HL-60 (cell line): ENCODE measurements around the gene SDK1.

Experiments used
- DNase-seq, 2 experiments: peaks; one replicate each; pipeline ENCODE4 v3.0.0-alpha.2; 2010 to 2020; ENCODE audit warnings: low read depth in 1 of 2, low spot score in 1 of 2
- H3K27ac ChIP-seq: fragments of 250-450 bp; sonication (Bioruptor Pico); replicated peaks from 2 replicates; pipeline ENCODE4 v1.5.1; 2020; ENCODE audit warnings: mild to moderate bottlenecking, moderate library complexity
- H3K27me3 ChIP-seq: fragments of 250-450 bp; sonication (Bioruptor Pico); 2 replicates; pipeline ENCODE4 v1.5.1; 2021; ENCODE audit warnings: mild to moderate bottlenecking, moderate library complexity; ENCODE audit not compliant: insufficient read depth, poor library complexity, severe bottlenecking
- H3K4me3 ChIP-seq: replicated peaks from 2 replicates; pipeline ENCODE4 v1.5.1; 2011; ENCODE audit warnings: mild to moderate bottlenecking, control low read depth, low read length; ENCODE audit not compliant: insufficient read depth
- GABPA ChIP-seq: IDR thresholded peaks from 2 replicates; pipeline ENCODE4 v1.6.1; 2012; ENCODE audit warnings: low read depth
- POLR2AphosphoS5 ChIP-seq: IDR thresholded peaks from 2 replicates; pipeline ENCODE4 v1.6.1; 2012; ENCODE audit warnings: low read depth
- SPI1 ChIP-seq: IDR thresholded peaks from 2 replicates; pipeline ENCODE4 v1.6.1; 2012; ENCODE audit warnings: low read depth, mild to moderate bottlenecking, borderline replicate concordance
- TF ChIP-seq, protein P1 (sequence below): IDR thresholded peaks from one replicate; pipeline ENCODE4 v1.5.1; 2011; ENCODE audit warnings: low read length, control low read depth, inconsistent platforms; ENCODE audit not compliant: insufficient read depth
- TF ChIP-seq, protein P2 (sequence below): IDR thresholded peaks from 2 replicates; pipeline ENCODE4 v1.6.1; 2012; ENCODE audit warnings: low read depth; ENCODE audit not compliant: insufficient replicate concordance

SDK1 gene

DNA sequence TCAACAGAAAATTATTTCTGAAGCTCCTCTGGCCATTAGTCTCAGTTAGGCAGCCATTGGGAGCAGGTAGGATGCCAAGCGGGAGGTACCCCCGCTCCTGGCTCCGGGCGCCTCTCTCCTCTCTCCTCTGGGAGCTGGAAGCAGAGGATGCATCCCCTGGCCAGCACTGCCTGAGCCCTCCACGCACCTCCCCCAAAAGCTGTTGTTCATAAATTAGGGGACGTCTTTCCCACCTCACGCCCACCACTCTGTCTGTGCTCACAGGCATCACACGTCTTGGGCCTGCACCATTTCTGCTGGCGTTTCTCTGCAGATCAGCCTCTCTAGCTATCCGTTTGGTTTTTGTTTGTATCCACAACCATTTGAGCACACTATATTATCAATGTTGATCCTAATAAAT is 772.0 kb downstream of the SDK1 start:
- DNase-seq: no peak
- Histone ChIP-seq H3K27me3 (no peaks in the 10 kb centered on the region), H3K4me3 (no peak overlapping the region), H3K27ac (no peak overlapping the region)
- no peak for TF ChIP-seq POLR2AphosphoS5
- TF ChIP-seq, protein P1, sequence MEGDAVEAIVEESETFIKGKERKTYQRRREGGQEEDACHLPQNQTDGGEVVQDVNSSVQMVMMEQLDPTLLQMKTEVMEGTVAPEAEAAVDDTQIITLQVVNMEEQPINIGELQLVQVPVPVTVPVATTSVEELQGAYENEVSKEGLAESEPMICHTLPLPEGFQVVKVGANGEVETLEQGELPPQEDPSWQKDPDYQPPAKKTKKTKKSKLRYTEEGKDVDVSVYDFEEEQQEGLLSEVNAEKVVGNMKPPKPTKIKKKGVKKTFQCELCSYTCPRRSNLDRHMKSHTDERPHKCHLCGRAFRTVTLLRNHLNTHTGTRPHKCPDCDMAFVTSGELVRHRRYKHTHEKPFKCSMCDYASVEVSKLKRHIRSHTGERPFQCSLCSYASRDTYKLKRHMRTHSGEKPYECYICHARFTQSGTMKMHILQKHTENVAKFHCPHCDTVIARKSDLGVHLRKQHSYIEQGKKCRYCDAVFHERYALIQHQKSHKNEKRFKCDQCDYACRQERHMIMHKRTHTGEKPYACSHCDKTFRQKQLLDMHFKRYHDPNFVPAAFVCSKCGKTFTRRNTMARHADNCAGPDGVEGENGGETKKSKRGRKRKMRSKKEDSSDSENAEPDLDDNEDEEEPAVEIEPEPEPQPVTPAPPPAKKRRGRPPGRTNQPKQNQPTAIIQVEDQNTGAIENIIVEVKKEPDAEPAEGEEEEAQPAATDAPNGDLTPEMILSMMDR: no peak
- TF ChIP-seq, protein P2, sequence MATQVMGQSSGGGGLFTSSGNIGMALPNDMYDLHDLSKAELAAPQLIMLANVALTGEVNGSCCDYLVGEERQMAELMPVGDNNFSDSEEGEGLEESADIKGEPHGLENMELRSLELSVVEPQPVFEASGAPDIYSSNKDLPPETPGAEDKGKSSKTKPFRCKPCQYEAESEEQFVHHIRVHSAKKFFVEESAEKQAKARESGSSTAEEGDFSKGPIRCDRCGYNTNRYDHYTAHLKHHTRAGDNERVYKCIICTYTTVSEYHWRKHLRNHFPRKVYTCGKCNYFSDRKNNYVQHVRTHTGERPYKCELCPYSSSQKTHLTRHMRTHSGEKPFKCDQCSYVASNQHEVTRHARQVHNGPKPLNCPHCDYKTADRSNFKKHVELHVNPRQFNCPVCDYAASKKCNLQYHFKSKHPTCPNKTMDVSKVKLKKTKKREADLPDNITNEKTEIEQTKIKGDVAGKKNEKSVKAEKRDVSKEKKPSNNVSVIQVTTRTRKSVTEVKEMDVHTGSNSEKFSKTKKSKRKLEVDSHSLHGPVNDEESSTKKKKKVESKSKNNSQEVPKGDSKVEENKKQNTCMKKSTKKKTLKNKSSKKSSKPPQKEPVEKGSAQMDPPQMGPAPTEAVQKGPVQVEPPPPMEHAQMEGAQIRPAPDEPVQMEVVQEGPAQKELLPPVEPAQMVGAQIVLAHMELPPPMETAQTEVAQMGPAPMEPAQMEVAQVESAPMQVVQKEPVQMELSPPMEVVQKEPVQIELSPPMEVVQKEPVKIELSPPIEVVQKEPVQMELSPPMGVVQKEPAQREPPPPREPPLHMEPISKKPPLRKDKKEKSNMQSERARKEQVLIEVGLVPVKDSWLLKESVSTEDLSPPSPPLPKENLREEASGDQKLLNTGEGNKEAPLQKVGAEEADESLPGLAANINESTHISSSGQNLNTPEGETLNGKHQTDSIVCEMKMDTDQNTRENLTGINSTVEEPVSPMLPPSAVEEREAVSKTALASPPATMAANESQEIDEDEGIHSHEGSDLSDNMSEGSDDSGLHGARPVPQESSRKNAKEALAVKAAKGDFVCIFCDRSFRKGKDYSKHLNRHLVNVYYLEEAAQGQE: no peak
- no peak for TF ChIP-seq SPI1
- no peak for TF ChIP-seq GABPA

DNA sequence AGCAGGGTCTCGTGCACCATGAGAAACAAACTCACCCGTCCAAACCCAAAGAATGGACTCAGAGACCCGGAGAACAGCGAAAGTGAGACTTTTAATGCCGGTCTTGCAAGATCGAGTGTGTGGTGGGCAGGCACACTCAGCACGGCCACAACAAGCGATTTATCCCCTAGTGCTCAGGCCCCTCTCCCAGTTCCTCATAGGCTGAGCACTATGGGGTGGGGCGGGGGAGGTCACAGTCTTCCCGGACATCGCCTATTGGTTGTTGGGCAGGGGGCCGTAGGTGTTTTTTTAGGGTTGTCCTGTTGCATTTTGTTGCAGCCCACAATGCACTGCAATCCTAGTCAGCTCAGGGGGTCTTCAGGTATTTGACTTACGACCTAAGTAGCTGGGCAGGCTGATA is 772.7 kb downstream of the SDK1 start:
- H3K27ac ChIP-seq: no peak overlapping the region
- TF ChIP-seq SPI1 (no peak), POLR2AphosphoS5 (no peak), GABPA (no peak)
- TF ChIP-seq, protein P2: no peak
- TF ChIP-seq, protein P1: no peak
- H3K27me3 ChIP-seq: no peaks in the 10 kb centered on the region
- DNase-seq: no peak
- H3K4me3 ChIP-seq: no peak overlapping the region

DNA sequence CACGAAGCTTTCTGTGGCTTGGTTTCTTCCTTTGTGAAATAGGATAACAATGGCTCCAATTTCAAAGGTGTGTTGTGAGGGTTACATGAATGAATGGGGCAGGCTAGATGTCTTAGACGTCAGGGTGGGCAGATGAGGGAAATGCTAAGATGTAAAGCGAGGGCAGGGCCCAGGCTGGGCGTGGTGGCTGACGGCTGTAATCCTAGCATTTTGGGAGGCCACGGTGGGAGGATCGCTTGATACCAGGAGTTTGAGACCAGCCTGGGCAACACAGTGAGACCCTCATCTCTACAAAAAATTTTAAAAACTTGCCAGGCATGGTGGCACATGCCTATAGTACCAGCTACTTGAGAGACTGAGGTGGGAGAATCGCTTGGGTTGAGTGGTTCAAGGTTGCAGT is 773.4 kb downstream of the SDK1 start:
- TF ChIP-seq SPI1: no peak
- TF ChIP-seq, protein P2: no peak
- TF ChIP-seq, protein P1: no peak
- TF ChIP-seq POLR2AphosphoS5: no peak
- no peak for TF ChIP-seq GABPA
- Histone ChIP-seq H3K27me3 (no peaks in the 10 kb centered on the region), H3K27ac (no peak overlapping the region), H3K4me3 (no peak overlapping the region)
- DNase-seq: no peak
